Urinary bladder (tissue), 4 donors: ENCODE data around the gene CENPL. TPM values are rescaled to one million over a fixed set of nuclear protein-coding genes. Genes with fewer than 3 reads are reported as not detected.
"Not testable (repeated sequence)": the region's sequence is repeated elsewhere in the genome, so short reads cannot be mapped to it uniquely, and the experiment has no call there.

ENCODE experiments used
- DNase-seq: peaks from one replicate; pipeline ENCODE4 v3.0.0-alpha.2; 2015; ENCODE audit errors: extremely low spot score
- H3K27ac ChIP-seq: one replicate; pipeline ENCODE4 v1.5.1; 2013; ENCODE audit warnings: low read depth, mild to moderate bottlenecking, moderate library complexity
- H3K36me3 ChIP-seq: one replicate; pipeline ENCODE4 v1.6.1; 2013; ENCODE audit warnings: mild to moderate bottlenecking, moderate library complexity; ENCODE audit not compliant: insufficient read depth
- H3K4me1 ChIP-seq: one replicate; pipeline ENCODE4 v1.6.1; 2013; ENCODE audit warnings: mild to moderate bottlenecking, moderate library complexity; ENCODE audit not compliant: insufficient read depth
- H3K4me3 ChIP-seq: one replicate; pipeline ENCODE4 v1.5.1; 2013; ENCODE audit warnings: low read depth, low read length
- WGBS: extraction: QIAGEN DNeasy Blood & Tissue Kit; methylation state at CpG from one replicate; pipeline ENCODE4 v1.1.7; 2013; 5-methylcytosine and 5-hydroxymethylcytosine counted together
- polyA plus RNA-seq: library from polyadenylated mRNA; stranded (reverse); fragments of 200-250 nt; gene quantifications from one replicate; pipeline ENCODE4 v1.2.3, GENCODE V29; 2013
- total RNA-seq: library from RNA; depleted of rRNA; stranded (reverse); fragments of >200 nt; gene quantifications from one replicate; pipeline ENCODE4 v1.2.3, GENCODE V29; 2014
- donor health status: healthy with polysubstance abuse.
- donor health status: healthy.

CENPL gene
- total and polyA plus RNA-seq, 2 donors: 3.7 to 26.3 TPM

DNA sequence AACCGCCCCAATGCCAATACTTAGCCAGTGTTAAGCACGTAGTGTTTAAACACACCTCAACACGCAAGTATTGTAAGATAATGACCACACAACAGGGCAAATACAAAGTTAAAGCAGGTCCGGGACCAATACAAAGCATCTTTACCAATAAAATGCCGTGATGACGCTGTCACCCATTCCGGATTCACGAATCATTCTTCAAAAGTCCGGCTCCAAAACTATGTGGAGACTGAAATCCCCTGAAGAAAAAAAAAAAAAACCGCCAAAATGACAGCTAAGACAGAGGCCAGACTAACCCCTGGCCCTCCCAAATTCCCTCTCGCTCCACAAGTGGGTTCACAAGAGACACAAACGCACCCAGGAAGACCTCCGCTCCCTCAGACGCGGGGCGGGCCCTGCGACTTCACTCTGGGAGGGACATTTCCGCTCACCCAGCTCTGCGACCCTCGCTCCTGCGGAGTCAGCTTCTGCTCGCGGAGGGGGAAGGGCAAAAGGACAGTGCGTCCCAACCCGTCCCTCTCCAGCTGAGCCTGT lies 835 bp downstream of the CENPL start:
- Histone ChIP-seq H3K4me3 (peak overlapping the region; percentile 65), H3K27ac (no peak overlapping the region), H3K4me1 (no peaks in the 10 kb centered on the region), H3K36me3 (no peaks in the 10 kb centered on the region)
- no peak for DNase-seq
- under 1% methylated on average over 25 of the region's 25 CpGs for WGBS

- WGBS: 97% methylated on average over 4 of the region's 4 CpGs
- Histone ChIP-seq H3K36me3 (no peaks in the 10 kb centered on the region), H3K4me1 (no peaks in the 10 kb centered on the region), H3K27ac (no peak overlapping the region), H3K4me3 (no peak overlapping the region)
- no peak for DNase-seq
Measured at GRCh38 chr1:173821680-173822079, 3.0 kb downstream of the CENPL start.

- Histone ChIP-seq H3K27ac (no peak overlapping the region), H3K36me3 (no peaks in the 10 kb centered on the region), H3K4me3 (no peak overlapping the region), H3K4me1 (no peaks in the 10 kb centered on the region)
- 75% methylated on average over 1 of the region's 1 CpG for WGBS
- no peak for DNase-seq
Measured at GRCh38 chr1:173818459-173818858, 6.2 kb downstream of the CENPL start.

- 98% methylated on average over 5 of the region's 5 CpGs for WGBS
Measured at GRCh38 chr1:173813654-173814053, 11.0 kb downstream of the CENPL start.

DNA sequence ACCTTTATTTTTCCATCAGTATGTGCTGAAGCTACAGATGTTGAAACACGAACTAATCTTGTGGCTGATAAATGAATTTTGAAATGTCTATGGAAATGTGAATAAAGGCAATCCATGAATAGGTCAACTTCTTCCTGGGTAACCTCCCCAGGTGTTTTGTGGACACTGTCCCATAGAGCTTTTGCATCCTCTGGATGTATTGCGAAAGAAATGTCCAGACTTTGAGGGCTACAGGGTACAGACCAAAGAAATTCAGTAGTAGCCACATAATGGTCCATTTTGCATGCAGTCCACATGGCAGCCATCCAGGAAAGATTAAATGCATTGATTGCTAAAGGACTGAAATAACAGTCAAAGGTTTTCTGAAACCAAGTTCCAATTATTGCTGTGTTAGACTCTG lies 21.7 kb downstream of the CENPL start:
- 95% methylated on average over 2 of the region's 2 CpGs for WGBS
- Histone ChIP-seq H3K27ac (no peak overlapping the region), H3K4me1 (no peaks in the 10 kb centered on the region), H3K4me3 (no peak overlapping the region), H3K36me3 (peaks cover 1% of the 10 kb centered on the region)
- no peak for DNase-seq

More at GRCh38 chr1:173813654-173814053, 11.0 kb downstream of the CENPL start:
- not testable (repeated sequence) for H3K27ac ChIP-seq, H3K4me1 ChIP-seq, H3K4me3 ChIP-seq, H3K36me3 ChIP-seq, DNase-seq

- WGBS: 98% methylated on average over 1 of the region's 1 CpG
- not testable (repeated sequence) for H3K27ac ChIP-seq, H3K4me3 ChIP-seq, H3K36me3 ChIP-seq, DNase-seq, H3K4me1 ChIP-seq
Measured at GRCh38 chr1:173799995-173800394, 24.7 kb downstream of the CENPL start.

GRCh38 chr1:173798078-173798477 lies 26.6 kb downstream of the CENPL start:
- DNase-seq: no peak
- Histone ChIP-seq H3K4me3 (no peak overlapping the region), H3K36me3 (peaks cover 1% of the 10 kb centered on the region), H3K27ac (no peak overlapping the region), H3K4me1 (no peaks in the 10 kb centered on the region)

GRCh38 chr1:173789841-173790240 lies 34.8 kb downstream of the CENPL start:
- 97% methylated on average over 2 of the region's 2 CpGs for WGBS
- H3K4me3 ChIP-seq: no peak overlapping the region
- H3K27ac ChIP-seq: no peak overlapping the region
- no peak for DNase-seq
- H3K4me1 ChIP-seq: no peaks in the 10 kb centered on the region
- peaks cover 2% of the 10 kb centered on the region for H3K36me3 ChIP-seq

GRCh38 chr1:173784997-173785396 lies 39.7 kb downstream of the CENPL start:
- H3K4me3 ChIP-seq: no peak overlapping the region
- H3K27ac ChIP-seq: no peak overlapping the region
- no peaks in the 10 kb centered on the region for H3K4me1 ChIP-seq
- no peak for DNase-seq
- WGBS: 94% methylated on average over 7 of the region's 7 CpGs
- H3K36me3 ChIP-seq: peaks cover 6% of the 10 kb centered on the region

- Histone ChIP-seq H3K27ac (no peak overlapping the region), H3K36me3 (peaks cover 8% of the 10 kb centered on the region), H3K4me3 (no peak overlapping the region), H3K4me1 (no peaks in the 10 kb centered on the region)
- 91% methylated on average over 4 of the region's 4 CpGs for WGBS
- no peak for DNase-seq
Measured at GRCh38 chr1:173779936-173780335, 44.7 kb downstream of the CENPL start.

DNA sequence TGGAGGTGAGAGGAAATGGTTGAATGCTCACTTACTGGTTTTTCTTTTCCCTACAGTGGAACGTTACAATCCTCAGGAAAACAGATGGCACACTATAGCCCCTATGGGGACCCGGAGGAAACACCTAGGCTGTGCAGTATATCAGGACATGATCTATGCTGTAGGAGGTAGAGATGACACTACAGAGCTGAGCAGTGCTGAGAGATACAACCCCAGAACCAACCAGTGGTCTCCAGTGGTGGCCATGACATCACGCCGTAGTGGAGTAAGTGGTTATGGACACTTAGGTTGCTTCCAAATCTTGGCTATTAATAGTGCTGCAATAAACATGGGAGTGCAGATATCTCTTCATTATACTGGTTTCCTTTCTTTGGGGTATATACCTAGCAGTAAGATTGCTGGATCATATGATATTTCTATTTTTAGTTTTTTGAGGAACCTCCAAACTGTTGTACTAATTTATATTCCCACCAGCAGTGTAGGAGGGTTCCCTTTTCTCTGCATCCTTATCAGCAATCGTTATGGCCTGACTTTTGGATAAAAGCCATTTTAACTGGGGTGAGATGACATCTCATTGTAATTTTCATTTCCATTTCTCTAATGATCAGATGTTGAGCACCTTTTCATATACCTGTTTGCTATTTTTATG lies 49.0 kb downstream of the CENPL start:
- Histone ChIP-seq H3K4me3 (no peak overlapping the region), H3K4me1 (no peaks in the 10 kb centered on the region), H3K27ac (no peak overlapping the region), H3K36me3 (peaks cover 10% of the 10 kb centered on the region)
- 92% methylated on average over 5 of the region's 5 CpGs for WGBS
- no peak for DNase-seq

- no peak for DNase-seq
- Histone ChIP-seq H3K36me3 (peaks cover 2% of the 10 kb centered on the region), H3K4me3 (no peak overlapping the region), H3K27ac (no peak overlapping the region), H3K4me1 (no peaks in the 10 kb centered on the region)
- 91% methylated on average over 1 of the region's 1 CpG for WGBS
Measured at GRCh38 chr1:173771560-173771959, 53.1 kb downstream of the CENPL start.

DNA sequence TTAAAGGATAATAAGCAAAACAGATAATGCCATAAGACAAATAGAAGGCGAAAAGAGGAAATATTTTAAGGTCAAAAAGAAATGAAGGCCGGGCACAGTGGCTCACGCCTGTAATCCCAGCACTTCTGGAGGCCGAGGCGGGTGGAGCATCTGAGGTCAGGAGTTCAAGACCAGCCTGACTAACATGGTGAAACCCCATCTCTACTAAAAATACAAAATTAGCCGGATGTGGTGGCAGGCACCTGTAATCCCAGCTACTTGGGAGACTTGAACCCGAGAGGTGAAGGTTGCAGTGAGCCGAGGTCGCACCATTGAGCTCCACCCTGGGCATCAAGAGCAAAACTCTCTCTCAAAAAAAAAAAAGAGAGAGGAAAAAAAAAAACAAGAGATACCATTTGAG lies 54.4 kb downstream of the CENPL start:
- WGBS: 95% methylated on average over 9 of the region's 9 CpGs
- not testable (repeated sequence) for H3K4me1 ChIP-seq, H3K36me3 ChIP-seq, H3K4me3 ChIP-seq, DNase-seq, H3K27ac ChIP-seq

DNA sequence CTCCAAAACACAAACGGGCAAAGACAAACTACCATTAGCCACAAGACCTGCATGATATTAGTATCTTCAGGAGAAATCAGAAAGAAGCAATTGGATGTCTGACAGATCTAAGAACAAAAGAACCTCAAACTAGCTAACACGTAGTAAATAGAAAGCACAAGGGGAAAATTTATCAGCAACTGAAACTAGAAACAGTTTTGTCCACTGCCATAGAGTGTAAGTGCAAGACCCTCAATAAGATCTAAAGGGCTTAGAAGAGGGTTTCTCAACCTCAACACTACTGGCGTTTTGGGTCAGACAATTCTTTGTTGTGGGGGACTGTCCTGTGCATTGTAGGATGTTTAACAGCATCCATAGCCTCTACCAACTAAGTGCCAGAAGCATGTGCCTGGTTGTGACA lies 55.9 kb downstream of the CENPL start:
- 86% methylated on average over 3 of the region's 3 CpGs for WGBS
- H3K4me3 ChIP-seq: no peak overlapping the region
- H3K4me1 ChIP-seq: no peaks in the 10 kb centered on the region
- no peak for DNase-seq
- no peaks in the 10 kb centered on the region for H3K36me3 ChIP-seq
- H3K27ac ChIP-seq: no peak overlapping the region

DNA sequence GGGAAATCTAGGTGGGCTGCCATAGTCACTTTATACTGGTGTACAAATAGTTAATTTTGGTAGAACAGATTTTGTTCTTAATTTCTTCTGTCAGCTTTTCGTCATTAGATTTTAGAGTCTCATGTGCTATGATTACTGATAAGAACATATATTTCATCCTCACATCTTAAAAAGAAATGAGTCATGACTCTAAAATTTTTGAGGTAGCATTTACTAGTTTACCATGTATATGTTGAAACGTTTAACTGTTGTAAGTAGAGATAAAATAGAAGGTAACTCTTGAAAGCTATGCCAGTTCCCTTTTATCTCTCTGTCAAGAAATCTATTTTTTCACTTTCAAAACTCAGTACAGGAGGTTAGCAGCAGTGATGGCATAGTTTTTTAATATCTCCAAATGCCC lies 56.5 kb downstream of the CENPL start:
- H3K4me1 ChIP-seq: no peaks in the 10 kb centered on the region
- no peaks in the 10 kb centered on the region for H3K36me3 ChIP-seq
- no peak overlapping the region for H3K27ac ChIP-seq
- no peak for DNase-seq
- 42% methylated on average over 2 of the region's 2 CpGs for WGBS
- no peak overlapping the region for H3K4me3 ChIP-seq
